IMR-90 (cell line): ENCODE data around the gene PTGES. TPM values are rescaled to one million over a fixed set of nuclear protein-coding genes. Genes with fewer than 3 reads are reported as not detected.

Experiments
- ATAC-seq: fragments of 200-7000 bp; cut with Tn5 transposase; 2 replicates; pipeline ENCODE4 v1.9.1; 2020; ENCODE audit warnings: low read depth, mild to moderate bottlenecking, moderate library complexity
- BruUV-seq: library from RNA; stranded (reverse); fragments of 400-500 nt; replicated peaks from 2 replicates; lab custom pipeline; 2021; lab: Mats Ljungman, UMichigan
- CTCF ChIA-PET: fragments of 300-600 bp; formaldehyde crosslinking; extraction: SDS; loops from one replicate; lab custom pipeline; 2021; ENCODE audit warnings: antibody characterized with exemption; lab: Yijun Ruan, JAX
- POLR2A ChIA-PET: fragments of 300-600 bp; sonication (Branson Sonifier 250); formaldehyde crosslinking; loops from one replicate; lab custom pipeline; 2022; ENCODE audit warnings: antibody characterized with exemption; ENCODE audit not compliant: unreplicated experiment; lab: Charles Lee
- DNase-seq: peaks from one replicate; pipeline ENCODE4 v3.0.0; 2013
- H2AFZ ChIP-seq: replicated peaks from 2 replicates; pipeline ENCODE3; 2013; ENCODE audit warnings: low read length, mild to moderate bottlenecking; ENCODE audit not compliant: poor library complexity
- H2AK5ac ChIP-seq: 2 replicates; pipeline ENCODE4 v1.6.1; 2013; ENCODE audit warnings: low read depth, low read length, inconsistent platforms
- H2AK9ac ChIP-seq: replicated peaks from 2 replicates; pipeline ENCODE3; 2013; ENCODE audit warnings: mild to moderate bottlenecking, low read depth, low read length, moderate library complexity; ENCODE audit not compliant: poor library complexity
- H2BK120ac ChIP-seq: 2 replicates; pipeline ENCODE4 v1.6.1; 2013; ENCODE audit warnings: low read depth, low read length, inconsistent platforms
- H2BK15ac ChIP-seq: 3 replicates; pipeline ENCODE4 v1.6.1; 2013; ENCODE audit warnings: low read depth, low read length, inconsistent platforms
- H2BK20ac ChIP-seq: 2 replicates; pipeline ENCODE4 v1.6.1; 2013; ENCODE audit warnings: low read depth, mild to moderate bottlenecking, inconsistent platforms, low read length, moderate library complexity
- H2BK5ac ChIP-seq: 2 replicates; pipeline ENCODE4 v1.6.1; 2013; ENCODE audit warnings: mild to moderate bottlenecking, low read depth, low read length, inconsistent platforms; ENCODE audit not compliant: poor library complexity, severe bottlenecking
- H3K14ac ChIP-seq: replicated peaks from 2 replicates; pipeline ENCODE4 v1.6.1; 2013; ENCODE audit warnings: low read depth, low read length, inconsistent platforms
- H3K18ac ChIP-seq: 2 replicates; pipeline ENCODE4 v1.6.1; 2013; ENCODE audit warnings: low read depth, low read length, control low read depth
- H3K23ac ChIP-seq: 2 replicates; pipeline ENCODE4 v1.6.1; 2013; ENCODE audit warnings: low read depth, low read length, inconsistent platforms
- H3K27ac ChIP-seq: 2 replicates; pipeline ENCODE4 v1.5.1; 2013; ENCODE audit warnings: mild to moderate bottlenecking, control low read depth, low read length; ENCODE audit not compliant: insufficient read depth
- H3K27me3 ChIP-seq: 2 replicates; pipeline ENCODE4 v1.6.1; 2013; ENCODE audit warnings: low read length; ENCODE audit not compliant: control insufficient read depth, insufficient read depth
- H3K36me3 ChIP-seq: 2 replicates; pipeline ENCODE4 v1.6.1; 2013; ENCODE audit warnings: low read length, mixed read lengths; ENCODE audit not compliant: control insufficient read depth, insufficient read depth
- H3K4ac ChIP-seq: 2 replicates; pipeline ENCODE4 v1.6.1; 2013; ENCODE audit warnings: low read depth, low read length, inconsistent platforms
- H3K4me1 ChIP-seq: 2 replicates; pipeline ENCODE4 v1.6.1; 2013; ENCODE audit warnings: low read length, mixed read lengths; ENCODE audit not compliant: control insufficient read depth, insufficient read depth
- H3K4me2 ChIP-seq: 2 replicates; pipeline ENCODE4 v1.6.1; 2013; ENCODE audit warnings: low read depth, mild to moderate bottlenecking, control low read depth, low read length, moderate library complexity
- H3K4me3 ChIP-seq: 2 replicates; pipeline ENCODE4 v1.5.1; 2013; ENCODE audit warnings: low read depth, mild to moderate bottlenecking, control low read depth, low read length, moderate library complexity; ENCODE audit not compliant: insufficient read depth
- H3K56ac ChIP-seq: 2 replicates; pipeline ENCODE4 v1.6.1; 2013; ENCODE audit warnings: low read length, inconsistent platforms; ENCODE audit not compliant: insufficient read depth; ENCODE audit errors: extremely low read depth
- H3K79me1 ChIP-seq, 2 experiments: 2 replicates each; pipeline ENCODE4 v1.6.1; 2013; ENCODE audit warnings: low read length in 2 of 2, inconsistent platforms in 1 of 2, low read depth in 1 of 2
- H3K9ac ChIP-seq: 2 replicates; pipeline ENCODE4 v1.6.1; 2013; ENCODE audit warnings: low read depth, low read length, control low read depth
- H3K9me1 ChIP-seq: 2 replicates; pipeline ENCODE4 v1.6.1; 2013; ENCODE audit warnings: low read length, inconsistent platforms; ENCODE audit not compliant: insufficient read depth
- H3K9me3 ChIP-seq: 2 replicates; pipeline ENCODE4 v1.6.1; 2013; ENCODE audit warnings: low read length; ENCODE audit not compliant: control insufficient read depth, insufficient read depth
- H4K20me1 ChIP-seq: 2 replicates; pipeline ENCODE4 v1.6.1; 2013; ENCODE audit warnings: low read length, inconsistent platforms; ENCODE audit not compliant: insufficient read depth
- H4K5ac ChIP-seq: 2 replicates; pipeline ENCODE4 v1.6.1; 2013; ENCODE audit warnings: mild to moderate bottlenecking, low read depth, low read length, control low read depth
- H4K8ac ChIP-seq, 2 experiments: 2 replicates each; pipeline ENCODE4 v1.6.1; 2013; ENCODE audit warnings: low read depth in 2 of 2, low read length in 2 of 2, control low read depth in 1 of 2, inconsistent platforms in 1 of 2
- H4K91ac ChIP-seq: 2 replicates; pipeline ENCODE4 v1.6.1; 2013; ENCODE audit warnings: low read depth, low read length, inconsistent platforms; ENCODE audit not compliant: insufficient read depth
- BHLHE40 ChIP-seq: fragments of 150-350 bp; IDR thresholded peaks from 2 replicates; pipeline ENCODE4 v1.6.1; 2016; ENCODE audit warnings: mild to moderate bottlenecking, low read depth, low read length
- MAZ ChIP-seq: IDR thresholded peaks from 2 replicates; pipeline ENCODE4 v1.6.1; 2012; ENCODE audit warnings: low read depth, mild to moderate bottlenecking, low read length, improper control_type of control experiment, moderate library complexity, borderline replicate concordance
- POLR2A ChIP-seq: IDR thresholded peaks from 2 replicates; pipeline ENCODE4 v1.6.1; 2012; ENCODE audit warnings: mild to moderate bottlenecking, low read depth, low read length
- RAD21 ChIP-seq: IDR thresholded peaks from 2 replicates; pipeline ENCODE4 v1.6.1; 2012; ENCODE audit warnings: low read length, improper control_type of control experiment
- RFX5 ChIP-seq: IDR thresholded peaks from 2 replicates; pipeline ENCODE4 v1.8.0; 2012; ENCODE audit warnings: low read depth, mild to moderate bottlenecking, low read length, moderate library complexity
- WGBS, 2 experiments: methylation state at CpG; one replicate each; pipeline versions ENCODE4 v1.1.5 to v1.1.7; 2013; ENCODE audit warnings: missing lambda C conversion rate in 2 of 2; ENCODE audit not compliant: insufficient read length in 1 of 2; ENCODE audit errors: extremely low coverage in 2 of 2; 5-methylcytosine and 5-hydroxymethylcytosine counted together
- dilution Hi-C: fragments of 300-500 bp; cut with HindIII; formaldehyde crosslinking; loops from one replicate; pipeline ENCODE4 v1.14.3; 2018; ENCODE audit warnings: low sequenced_read_pairs; ENCODE audit not compliant: unreplicated experiment
- in situ Hi-C: fragments of 300-500 bp; cut with MboI; formaldehyde crosslinking; loops from 3 replicates; pipeline ENCODE4 v1.14.3; 2019; ENCODE audit warnings: low sequenced_read_pairs, inconsistent platforms, mixed read lengths
- intact Hi-C: fragments of 100-400 bp; cut with micrococcal nuclease; formaldehyde crosslinking; loops from 2 replicates; pipeline ENCODE4 v1.10.0; 2022
- polyA plus RNA-seq, 3 experiments: library from polyadenylated mRNA; depleted of rRNA; stranded (reverse); fragments of >200 nt; gene quantifications; 2 replicates each; pipeline ENCODE4 v1.2.3, GENCODE V29; 2012; ENCODE audit warnings: low replicate concordance in 1 of 3
- total RNA-seq: library from RNA; depleted of rRNA; stranded (reverse); fragments of >200 nt; gene quantifications from 2 replicates; pipeline ENCODE4 v1.2.3, GENCODE V29; 2012

Gene PTGES
- total and polyA plus RNA-seq, 2 of the 4 experiments (the other 2 are of a cell fraction) = 3.2 to 6.3 TPM

DNA sequence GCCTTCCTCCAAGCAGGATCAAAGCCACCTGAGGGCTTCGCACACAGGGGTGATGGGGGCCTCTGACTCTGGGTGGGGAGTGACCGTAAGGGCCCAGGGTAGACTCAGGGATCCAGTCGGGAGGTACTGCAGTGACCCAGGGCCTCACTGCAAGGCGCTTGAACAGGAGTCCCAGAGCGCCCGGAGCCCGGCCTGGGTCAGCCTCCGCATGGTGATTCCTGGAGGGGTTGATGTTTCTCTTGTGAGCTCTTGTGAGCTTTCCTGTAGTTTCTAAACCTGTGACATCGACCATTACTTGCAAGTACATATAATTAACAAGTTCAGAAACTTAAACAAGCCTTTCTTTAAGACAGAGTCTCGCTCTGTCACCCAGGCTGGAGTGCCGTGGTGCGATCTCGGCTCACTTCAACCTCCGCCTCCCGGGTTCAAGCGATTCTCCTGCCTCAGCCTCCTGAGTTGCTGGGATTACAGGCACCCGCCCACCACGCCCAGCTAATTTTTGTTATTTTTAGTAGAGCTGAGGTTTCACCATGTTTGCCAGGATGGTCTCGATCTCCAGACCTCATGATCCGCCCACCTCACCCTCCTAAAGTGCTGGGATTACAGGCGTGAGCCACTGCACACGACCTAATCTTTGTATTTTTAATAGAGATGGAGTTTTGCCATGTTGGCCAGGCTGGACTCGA lies 19.8 kb downstream of the PTGES start:
- no peak overlapping the region for H3K56ac ChIP-seq
- H3K9me1 ChIP-seq = peaks cover 2% of the 10 kb centered on the region; the same call in 1 of the 2 replicates
- H2BK15ac ChIP-seq = no peak overlapping the region
- no peaks in the 10 kb centered on the region for H3K36me3 ChIP-seq
- H3K4ac ChIP-seq = no peak overlapping the region
- no peak for DNase-seq
- no peak overlapping the region for H3K14ac ChIP-seq
- no peak overlapping the region for H2BK5ac ChIP-seq
- H4K8ac ChIP-seq = no peak overlapping the region
- H2BK20ac ChIP-seq = no peak overlapping the region
- H4K91ac ChIP-seq = no peak overlapping the region
- H4K5ac ChIP-seq = no peak overlapping the region
- intact Hi-C loops (no loop called here), dilution Hi-C loops (no loop called here), in situ Hi-C loops (no loop called here)
- H2AFZ ChIP-seq = peak overlapping the region; percentile 32
- no peaks in the 10 kb centered on the region; the same call in 1 of the 2 replicates for H3K27me3 ChIP-seq
- peaks cover 3% of the 10 kb centered on the region for H3K4me1 ChIP-seq
- H3K4me3 ChIP-seq = no peak overlapping the region
- no peak overlapping the region for H3K27ac ChIP-seq
- TF ChIP-seq POLR2A (no peak), BHLHE40 (no peak), RAD21 (no peak), MAZ (no peak), RFX5 (no peak)
- no peak overlapping the region for H3K23ac ChIP-seq
- no peaks in the 10 kb centered on the region for H3K79me1 ChIP-seq
- no peak overlapping the region for H2BK120ac ChIP-seq
- H3K9me3 ChIP-seq = no peaks in the 10 kb centered on the region
- no peak overlapping the region for H3K9ac ChIP-seq
- ATAC-seq = no peak
- POLR2A ChIA-PET = no interaction called here
- H3K18ac ChIP-seq = no peak overlapping the region
- CTCF ChIA-PET = no interaction called here
- WGBS, 2 experiments = 100% methylated on average over 1 of the region's 23 CpGs; no CpG with 5 or more reads in 1 of the 2 experiments
- no peak overlapping the region for H3K4me2 ChIP-seq
- no peak overlapping the region for H2AK9ac ChIP-seq
- H4K20me1 ChIP-seq = no peaks in the 10 kb centered on the region
- H2AK5ac ChIP-seq = no peak overlapping the region
- BruUV-seq = no TSS peak
